H1 (cell line): ENCODE measurements around the gene RBM43. TPM values are rescaled to one million over a fixed set of nuclear protein-coding genes. Genes with fewer than 3 reads are reported as not detected.

Experiments
- CTCF ChIA-PET: fragments of 300-600 bp; sonication (Branson Sonifier 250); formaldehyde crosslinking; loops from one replicate; lab custom pipeline; 2021; ENCODE audit not compliant: partially characterized antibody; lab: Charles Lee
- POLR2A ChIA-PET: fragments of 300-600 bp; sonication (Branson Sonifier 250); formaldehyde crosslinking; loops from one replicate; lab custom pipeline; 2021; ENCODE audit warnings: inconsistent platforms; ENCODE audit not compliant: partially characterized antibody; lab: Charles Lee
- DNase-seq, 2 experiments: peaks; one replicate each; pipeline versions ENCODE4 v3.0.0 to v3.0.0-alpha.2; 2010 to 2022; ENCODE audit warnings: low spot score in 2 of 2, low read depth in 1 of 2, mixed read lengths in 1 of 2
- FAIRE-seq: peaks from 2 replicates; lab custom pipeline; 2011; peaks lifted over from hg19 to GRCh38; lab: Jason Lieb, UNC
- H2AFZ ChIP-seq: 2 replicates; pipeline ENCODE4 v1.8.1; 2012; ENCODE audit warnings: low read length, inconsistent platforms
- H2AK5ac ChIP-seq: 2 replicates; pipeline ENCODE4 v1.6.1; 2013; ENCODE audit warnings: low read depth, low read length
- H2BK120ac ChIP-seq: replicated peaks from 2 replicates; pipeline ENCODE3; 2013; ENCODE audit warnings: low read depth, low read length, inconsistent platforms
- H2BK12ac ChIP-seq: 2 replicates; pipeline ENCODE4 v1.6.1; 2013; ENCODE audit warnings: low read depth, low read length
- H2BK15ac ChIP-seq: 2 replicates; pipeline ENCODE4 v1.6.1; 2013; ENCODE audit warnings: low read length
- H2BK20ac ChIP-seq: 2 replicates; pipeline ENCODE4 v1.6.1; 2013; ENCODE audit warnings: low read length
- H2BK5ac ChIP-seq: 2 replicates; pipeline ENCODE4 v1.6.1; 2013; ENCODE audit warnings: low read depth, low read length
- H3K14ac ChIP-seq: 2 replicates; pipeline ENCODE4 v1.6.1; 2013; ENCODE audit warnings: inconsistent platforms; ENCODE audit not compliant: insufficient read length
- H3K18ac ChIP-seq: 2 replicates; pipeline ENCODE4 v1.6.1; 2013; ENCODE audit warnings: low read length; ENCODE audit errors: extremely low read depth
- H3K23ac ChIP-seq: 2 replicates; pipeline ENCODE4 v1.6.1; 2013; ENCODE audit warnings: inconsistent platforms; ENCODE audit not compliant: insufficient read length
- H3K23me2 ChIP-seq: 2 replicates; pipeline ENCODE4 v1.6.1; 2013; ENCODE audit warnings: low read depth, low read length
- H3K27ac ChIP-seq: 2 replicates; pipeline ENCODE4 v1.6.1; 2011; ENCODE audit warnings: low read depth, low read length, inconsistent platforms
- H3K27me3 ChIP-seq, 4 experiments: replicated peaks in 1 of 4; 1 replicate in 1 of 4; 2 replicates in 3 of 4; pipeline versions ENCODE4 v1.6.1 to v1.8.1; 2011 to 2013; ENCODE audit warnings: low read length in 3 of 4, mild to moderate bottlenecking in 3 of 4, inconsistent platforms in 2 of 4, mixed read lengths in 2 of 4, moderate library complexity in 1 of 4; ENCODE audit not compliant: control insufficient read depth in 3 of 4, insufficient read depth in 3 of 4; ENCODE audit errors: extremely low read depth in 1 of 4
- H3K36me3 ChIP-seq, 4 experiments: 2 replicates each; pipeline versions ENCODE4 v1.6.1 to v1.8.1; 2011 to 2013; ENCODE audit warnings: mild to moderate bottlenecking in 4 of 4, low read length in 3 of 4, moderate library complexity in 2 of 4, control low read depth in 1 of 4, inconsistent platforms in 1 of 4; ENCODE audit not compliant: insufficient read depth in 4 of 4, control insufficient read depth in 2 of 4
- H3K4ac ChIP-seq: replicated peaks from 2 replicates; pipeline ENCODE3; 2013; ENCODE audit warnings: low read length, low read depth, mixed read lengths, inconsistent platforms; ENCODE audit not compliant: insufficient read length
- H3K4me1 ChIP-seq, 4 experiments: replicated peaks in 1 of 4; 1 replicate in 1 of 4; 2 replicates in 3 of 4; pipeline versions ENCODE4 v1.6.1 to v1.8.1; 2011 to 2013; ENCODE audit warnings: low read length in 3 of 4, inconsistent platforms in 2 of 4, mixed read lengths in 1 of 4; ENCODE audit not compliant: insufficient read depth in 4 of 4, control insufficient read depth in 3 of 4
- H3K4me2 ChIP-seq, 2 experiments: 2 replicates each; pipeline versions ENCODE4 v1.6.1 to v1.8.1; 2011 to 2013; ENCODE audit warnings: low read depth in 2 of 2, low read length in 2 of 2, control low read depth in 1 of 2, inconsistent platforms in 1 of 2, mild to moderate bottlenecking in 1 of 2; ENCODE audit not compliant: insufficient read depth in 1 of 2
- H3K4me3 ChIP-seq, 4 experiments: fragments of 200-600, 300-600 bp in 1 of 4; sonication (generic), shearing (Covaris generic), sonication (Bioruptor Twin) in 1 of 4; 2 replicates each; pipeline versions ENCODE4 v1.5.1 to v1.8.1; 2011 to 2016; ENCODE audit warnings: low read length in 4 of 4, low read depth in 3 of 4, control low read depth in 2 of 4, inconsistent platforms in 2 of 4, mild to moderate bottlenecking in 2 of 4, mixed read lengths in 1 of 4, moderate library complexity in 1 of 4; ENCODE audit not compliant: insufficient read depth in 2 of 4; ENCODE audit errors: extremely low read depth in 1 of 4
- H3K56ac ChIP-seq: replicated peaks from 2 replicates; pipeline ENCODE3; 2013; ENCODE audit warnings: low read depth, mild to moderate bottlenecking, mixed read lengths, low read length, inconsistent platforms; ENCODE audit not compliant: insufficient read length
- H3K79me1 ChIP-seq: 2 replicates; pipeline ENCODE4 v1.6.1; 2013; ENCODE audit warnings: low read depth, low read length, control low read depth
- H3K79me2 ChIP-seq, 2 experiments: 2 replicates each; pipeline versions ENCODE4 v1.6.1 to v1.8.1; 2012 to 2013; ENCODE audit warnings: low read length in 2 of 2, mild to moderate bottlenecking in 2 of 2, inconsistent platforms in 1 of 2; ENCODE audit not compliant: insufficient read depth in 2 of 2, control insufficient read depth in 1 of 2
- H3K9ac ChIP-seq, 4 experiments: replicated peaks in 1 of 4; 1 replicate in 1 of 4; 2 replicates in 3 of 4; pipeline versions ENCODE4 v1.6.1 to v1.8.1; 2011 to 2013; ENCODE audit warnings: low read depth in 3 of 4, low read length in 3 of 4, control low read depth in 2 of 4, mild to moderate bottlenecking in 2 of 4, moderate library complexity in 2 of 4, inconsistent platforms in 1 of 4; ENCODE audit errors: extremely low read depth in 1 of 4
- H3K9me3 ChIP-seq, 2 experiments: 2 replicates each; pipeline versions ENCODE4 v1.6.1 to v1.8.1; 2012 to 2013; ENCODE audit warnings: mild to moderate bottlenecking in 2 of 2, moderate library complexity in 2 of 2, control low read depth in 1 of 2, inconsistent platforms in 1 of 2, low read depth in 1 of 2, low read length in 1 of 2, mixed read lengths in 1 of 2; ENCODE audit not compliant: insufficient read depth in 2 of 2
- H4K20me1 ChIP-seq, 2 experiments: replicated peaks in 1 of 2; 2 replicates each; pipeline versions ENCODE3 to v1.8.1; 2011 to 2013; ENCODE audit warnings: inconsistent platforms in 2 of 2, low read length in 2 of 2, mild to moderate bottlenecking in 1 of 2; ENCODE audit not compliant: insufficient read depth in 2 of 2, control insufficient read depth in 1 of 2
- H4K5ac ChIP-seq: 2 replicates; pipeline ENCODE4 v1.6.1; 2013; ENCODE audit warnings: low read length, low read depth, mixed read lengths, inconsistent platforms; ENCODE audit not compliant: insufficient read length
- H4K8ac ChIP-seq: 2 replicates; pipeline ENCODE4 v1.8.0; 2013; ENCODE audit warnings: mild to moderate bottlenecking, moderate library complexity, low read length, inconsistent platforms; ENCODE audit not compliant: insufficient read depth; ENCODE audit errors: extremely low read depth
- H4K91ac ChIP-seq: replicated peaks from 2 replicates; pipeline ENCODE3; 2013; ENCODE audit warnings: low read length, mixed read lengths, inconsistent platforms; ENCODE audit not compliant: insufficient read length
- EZH2 ChIP-seq: fragments of 200-600 bp; sonication (generic); IDR thresholded peaks from 2 replicates; pipeline ENCODE4 v1.7.1; 2012; ENCODE audit warnings: low read depth, mild to moderate bottlenecking, moderate library complexity, low read length, inconsistent platforms; ENCODE audit not compliant: severe bottlenecking
- KDM5A ChIP-seq: fragments of 200-600 bp; IDR thresholded peaks from 2 replicates; pipeline ENCODE4 v1.7.1; 2012; ENCODE audit warnings: mild to moderate bottlenecking, low read length, inconsistent platforms, mixed read lengths
- NANOG ChIP-seq: IDR thresholded peaks from 2 replicates; pipeline ENCODE4 v1.6.1; 2011; ENCODE audit warnings: low read length, low read depth, mild to moderate bottlenecking, inconsistent platforms; ENCODE audit not compliant: insufficient read depth, poor library complexity, severe bottlenecking
- PHF8 ChIP-seq: fragments of 200-600 bp; sonication (generic); conservative IDR thresholded peaks from 2 replicates; pipeline ENCODE4 v1.7.1; 2012; ENCODE audit warnings: low read depth, mild to moderate bottlenecking, inconsistent platforms, low read length, moderate library complexity
- YY1 ChIP-seq: IDR thresholded peaks from 2 replicates; pipeline ENCODE4 v1.6.1; 2011; ENCODE audit warnings: low read depth, mild to moderate bottlenecking, low read length
- WGBS, 2 experiments: shearing (Covaris generic) in 1 of 2; methylation state at CpG; one replicate each; pipeline versions ENCODE4 v1.1.6 to v1.1.7; 2013 to 2015; ENCODE audit warnings: low lambda C conversion rate in 2 of 2, mixed read lengths in 2 of 2, inconsistent platforms in 1 of 2, low coverage in 1 of 2, missing lambda C conversion rate in 1 of 2; ENCODE audit not compliant: insufficient replicate concordance in 2 of 2, insufficient coverage in 1 of 2, insufficient read length in 1 of 2; ENCODE audit errors: extremely low coverage in 1 of 2, missing lambda C conversion rate in 1 of 2; 5-methylcytosine and 5-hydroxymethylcytosine counted together
- polyA plus RNA-seq, 7 experiments: library from polyadenylated mRNA; depleted of rRNA in 3 of 7; stranded (reverse) in 5 of 7; unstranded in 2 of 7; fragments of >200 nt in 5 of 7; fragments of 200-250 nt in 2 of 7; gene quantifications; 1 replicate in 5 of 7; 2 replicates in 1 of 7; 4 replicates in 1 of 7; pipeline versions ENCODE4 v1.2.1 to v1.2.3, GENCODE V29; 2011 to 2013; ENCODE audit warnings: missing spikeins in 2 of 7, mixed read lengths in 2 of 7
- total RNA-seq: library from RNA; stranded (reverse); fragmentation: NEBNext Ultra II Directional; extraction: Animal tissue kit (Norgen Biotek cat#: 25700); gene quantifications from 2 replicates; pipeline ENCODE4 v1.2.1, GENCODE V29; 2021

RBM43 gene
- total and polyA plus RNA-seq, 2 of the 8 experiments (the other 6 are each of a cell fraction or from before 2014, with no cell fraction given): 1.7 to 2.0 TPM

DNA sequence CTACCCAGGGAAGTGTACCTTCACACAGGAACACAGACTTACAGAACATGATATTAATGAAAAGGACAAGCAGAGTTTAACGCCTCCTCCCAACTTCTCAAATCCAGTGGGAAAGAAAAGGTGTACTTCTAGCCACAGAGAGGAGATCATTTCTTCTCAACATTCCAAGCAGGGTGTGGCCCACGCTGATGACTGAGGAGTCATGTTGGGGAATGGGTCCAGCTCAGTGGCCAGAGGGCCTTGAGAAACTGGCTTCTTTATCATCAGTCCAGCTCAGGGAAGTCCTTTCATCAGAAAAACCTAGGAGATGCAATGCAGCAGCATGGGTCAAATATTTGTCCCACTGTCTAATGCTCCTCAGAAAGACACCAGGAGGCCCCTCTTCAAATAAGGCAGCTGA, 63.0 kb downstream of the RBM43 start:
- Histone ChIP-seq H3K79me1 (no peaks in the 10 kb centered on the region), H2AK5ac (no peak overlapping the region), H3K4me3 (no peak overlapping the region), H2BK120ac (no peak overlapping the region), H2BK12ac (no peak overlapping the region), H3K36me3 (no peaks in the 10 kb centered on the region), H2AFZ (no peak overlapping the region), H3K79me2 (no peaks in the 10 kb centered on the region), H3K56ac (no peak overlapping the region), H3K9ac (no peak overlapping the region), H3K4ac (no peak overlapping the region), H2BK15ac (no peak overlapping the region), H2BK5ac (no peak overlapping the region), H3K4me1 (no peaks in the 10 kb centered on the region), H4K20me1 (no peaks in the 10 kb centered on the region), H4K91ac (no peak overlapping the region), H2BK20ac (no peak overlapping the region), H4K5ac (no peak overlapping the region), H3K4me2 (no peak overlapping the region), H4K8ac (no peak overlapping the region; the same call in 1 of the 2 replicates), H3K23me2 (peaks cover 2% of the 10 kb centered on the region; the same call in 1 of the 2 replicates), H3K27ac (no peak overlapping the region), H3K14ac (no peak overlapping the region), H3K9me3 (no peaks in the 10 kb centered on the region), H3K18ac (no peak overlapping the region), H3K27me3 (no peaks in the 10 kb centered on the region), H3K23ac (no peak overlapping the region)
- no peak for FAIRE-seq
- CTCF ChIA-PET: no interaction called here
- DNase-seq: no peak
- POLR2A ChIA-PET: no interaction called here
- WGBS, 2 experiments: 95% methylated on average over 2 of the region's 2 CpGs; no CpG with 5 or more reads in 1 of the 2 experiments
- no peak for TF ChIP-seq NANOG
- TF ChIP-seq YY1: no peak
- no peak for TF ChIP-seq KDM5A
- TF ChIP-seq EZH2: no peak
- TF ChIP-seq PHF8: no peak
